Neural cell (in vitro differentiated cells): ENCODE measurements around the gene PPP1CA.

Source experiments
- CTCF ChIP-seq: fragments of 450-650 bp; IDR thresholded peaks from 2 replicates; pipeline ENCODE4 v1.5.1; 2014; ENCODE audit warnings: antibody characterized with exemption, mild to moderate bottlenecking, moderate library complexity; ENCODE audit not compliant: poor library complexity, severe bottlenecking
- EZH2 ChIP-seq: fragments of 200-600, 300-800 bp; shearing (Covaris generic), sonication (generic); IDR thresholded peaks from 2 replicates; pipeline ENCODE4 v1.6.1; 2014; ENCODE audit warnings: antibody characterized with exemption, low read length, borderline replicate concordance, mild to moderate bottlenecking; ENCODE audit not compliant: insufficient read depth, poor library complexity, severe bottlenecking
- POLR2AphosphoS5 ChIP-seq: IDR thresholded peaks from 2 replicates; pipeline ENCODE4 v1.6.1; 2012

- TF ChIP-seq POLR2AphosphoS5 (no peak), EZH2 (no peak), CTCF (no peak)
These were observed 36.1 kb upstream of the PPP1CA start for GRCh38 chr11:67437809-67438157.
